Limb (tissue), 2 donors: ENCODE results near the gene LGALS7B.
A peak's percentile ranks its signal among the peaks of the same experiment; 100 is the strongest.
"Not testable (repeated sequence)": the region's sequence is repeated elsewhere in the genome, so short reads cannot be mapped to it uniquely, and the experiment has no call there.

Experiments
- DNase-seq, 2 donors: peaks; one replicate each; pipeline ENCODE4 v3.0.0-alpha.2; 2016; ENCODE audit errors: extremely low spot score in 2 of 2

The LGALS7B gene

GRCh38 chr19:38819231-38819920 lies 30.4 kb downstream of the LGALS7B start:
- DNase-seq = no peak

GRCh38 chr19:38821230-38821825 lies 32.3 kb downstream of the LGALS7B start:
- not testable (repeated sequence) for DNase-seq

- not testable (repeated sequence) for DNase-seq
Observed at GRCh38 chr19:38825936-38826335, 36.9 kb downstream of the LGALS7B start.

- no peak for DNase-seq
Observed at GRCh38 chr19:38826856-38827551, 38.0 kb downstream of the LGALS7B start.

GRCh38 chr19:38829203-38829602 lies 40.2 kb downstream of the LGALS7B start:
- not testable (repeated sequence) for DNase-seq

GRCh38 chr19:38830039-38830733 lies 41.2 kb downstream of the LGALS7B start:
- DNase-seq = no peak

- DNase-seq = peak in 1 of 2 donors; percentile 62
Observed at GRCh38 chr19:38831142-38831605, 42.2 kb downstream of the LGALS7B start.

GRCh38 chr19:38833092-38833425 lies 44.1 kb downstream of the LGALS7B start:
- DNase-seq = no peak

- no peak for DNase-seq
Observed at GRCh38 chr19:38834104-38834490, 45.1 kb downstream of the LGALS7B start.

GRCh38 chr19:38834590-38834989 lies 45.6 kb downstream of the LGALS7B start:
- DNase-seq = no peak

GRCh38 chr19:38836159-38836982 lies 47.4 kb downstream of the LGALS7B start:
- DNase-seq = no peak

- DNase-seq = no peak
Observed at GRCh38 chr19:38836983-38837626, 48.1 kb downstream of the LGALS7B start.

- DNase-seq = no peak
Observed at GRCh38 chr19:38837656-38838121, 48.7 kb downstream of the LGALS7B start.

- DNase-seq = no peak
Observed at GRCh38 chr19:38838208-38838985, 49.4 kb downstream of the LGALS7B start.

- DNase-seq = no peak
Observed at GRCh38 chr19:38838986-38839761, 50.2 kb downstream of the LGALS7B start.

- no peak for DNase-seq
Observed at GRCh38 chr19:38839816-38840582, 51.0 kb downstream of the LGALS7B start.

GRCh38 chr19:38840583-38840968 lies 51.6 kb downstream of the LGALS7B start:
- DNase-seq = no peak
